ENCODE results near the gene MAX. TPM values are rescaled to one million over a fixed set of nuclear protein-coding genes. Genes with fewer than 3 reads are reported as not detected.
"Not testable (repeated sequence)": the region's sequence is repeated elsewhere in the genome, so short reads cannot be mapped to it uniquely, and the experiment has no call there.

MAX gene
- total RNA-seq, 2 donors from 2014 or later = 73.2 to 79.0 TPM

GRCh38 chr14:65095633-65096205 lies 6.6 kb downstream of the MAX start:
- intact Hi-C loops (cut with DNase I) = loop anchor here (2.0 kb wide), 1 partner anchor 15 kb away; no protein-coding TSS in a partner anchor
- Histone ChIP-seq H3K36me3 (peaks cover 0 to 10% of the 10 kb centered on the region in 2 donors), H3K4me3 (no peak overlapping the region), H3K4me1 (replicated peaks) (peaks cover 24% of the 10 kb centered on the region), H3K27ac (peak overlapping the region; percentile 66 to 71), H3K9me3 (no peaks in the 10 kb centered on the region), H3K27me3 (replicated peaks; ENCODE audit: insufficient read depth) (no peaks in the 10 kb centered on the region)
- TF ChIP-seq POLR2AphosphoS5 (IDR thresholded peaks at IDR 0.05) (peak; percentile 88), POLR2A (IDR thresholded peaks at IDR 0.05) (no peak), CTCF (IDR thresholded peaks at IDR 0.05) (no peak)
- peak; percentile 88 for DNase-seq (ENCODE audit: low spot score)
- 10% methylated on average over 3 of the region's 3 CpGs for WGBS

GRCh38 chr14:65092349-65092748 lies 10.0 kb downstream of the MAX start:
- peaks cover 17% of the 10 kb centered on the region for H3K4me1 ChIP-seq (replicated peaks)
- intact Hi-C loops (cut with DNase I) = no loop called here
- no peak overlapping the region for H3K4me3 ChIP-seq
- no peaks in the 10 kb centered on the region for H3K27me3 ChIP-seq (replicated peaks; ENCODE audit: insufficient read depth)
- 84% methylated on average over 2 of the region's 2 CpGs for WGBS
- TF ChIP-seq POLR2AphosphoS5 (IDR thresholded peaks at IDR 0.05) (no peak), POLR2A (IDR thresholded peaks at IDR 0.05) (no peak), CTCF (IDR thresholded peaks at IDR 0.05) (no peak)
- peaks cover 0 to 11% of the 10 kb centered on the region in 2 donors for H3K36me3 ChIP-seq
- H3K27ac ChIP-seq = no peak overlapping the region
- DNase-seq (ENCODE audit: low spot score) = no peak
- H3K9me3 ChIP-seq = no peaks in the 10 kb centered on the region

- WGBS = 95% methylated on average over 8 of the region's 8 CpGs
- H3K36me3 ChIP-seq = peaks cover 0 to 15% of the 10 kb centered on the region in 2 donors
- not testable (repeated sequence) for H3K4me1 ChIP-seq (replicated peaks)
Observed at GRCh38 chr14:65087835-65088234, 14.5 kb downstream of the MAX start.

GRCh38 chr14:65086686-65087085 lies 15.6 kb downstream of the MAX start:
- H3K27ac ChIP-seq; DNase-seq (ENCODE audit: low spot score); H3K9me3 ChIP-seq; H3K4me1 ChIP-seq (replicated peaks); H3K4me3 ChIP-seq; intact Hi-C loops (cut with DNase I); H3K27me3 ChIP-seq (replicated peaks; ENCODE audit: insufficient read depth): not testable (repeated sequence)
- peaks cover 0 to 15% of the 10 kb centered on the region in 2 donors for H3K36me3 ChIP-seq
- WGBS = 96% methylated on average over 4 of the region's 4 CpGs

More at GRCh38 chr14:65087835-65088234, 14.5 kb downstream of the MAX start:
- H3K27ac ChIP-seq; H3K27me3 ChIP-seq (replicated peaks; ENCODE audit: insufficient read depth); intact Hi-C loops (cut with DNase I); H3K4me3 ChIP-seq; H3K9me3 ChIP-seq; DNase-seq (ENCODE audit: low spot score): not testable (repeated sequence)

GRCh38 chr14:65084554-65085505 lies 17.5 kb downstream of the MAX start:
- intact Hi-C loops (cut with DNase I) = no loop called here
- DNase-seq (ENCODE audit: low spot score) = no peak
- TF ChIP-seq CTCF (IDR thresholded peaks at IDR 0.05) (no peak), POLR2A (IDR thresholded peaks at IDR 0.05) (no peak), POLR2AphosphoS5 (IDR thresholded peaks at IDR 0.05) (no peak)
- Histone ChIP-seq H3K4me1 (replicated peaks) (peaks cover 13% of the 10 kb centered on the region), H3K27ac (no peak overlapping the region), H3K27me3 (replicated peaks; ENCODE audit: insufficient read depth) (no peaks in the 10 kb centered on the region), H3K4me3 (no peak overlapping the region), H3K9me3 (no peaks in the 10 kb centered on the region), H3K36me3 (peaks cover 0 to 11% of the 10 kb centered on the region in 2 donors)
- 89% methylated on average over 6 of the region's 6 CpGs for WGBS
